DMS 273 (cell line): ENCODE data around the gene LGALS9.
A peak's percentile ranks its signal among the peaks of the same experiment; 100 is the strongest.

Experiments used
- DNase-seq: peaks from one replicate; lab custom pipeline; 2025; ENCODE audit not compliant: unreplicated experiment; lab: John Stamatoyannopoulos, UW

LGALS9 gene

GRCh38 chr17:27602721-27603420 lies 28.1 kb upstream of the LGALS9 start:
- peak; percentile 85 for DNase-seq

- no peak for DNase-seq
Observed at GRCh38 chr17:27603421-27603770, 27.6 kb upstream of the LGALS9 start.

- DNase-seq, result no peak
Observed at GRCh38 chr17:27603880-27604794, 26.9 kb upstream of the LGALS9 start.

DNA sequence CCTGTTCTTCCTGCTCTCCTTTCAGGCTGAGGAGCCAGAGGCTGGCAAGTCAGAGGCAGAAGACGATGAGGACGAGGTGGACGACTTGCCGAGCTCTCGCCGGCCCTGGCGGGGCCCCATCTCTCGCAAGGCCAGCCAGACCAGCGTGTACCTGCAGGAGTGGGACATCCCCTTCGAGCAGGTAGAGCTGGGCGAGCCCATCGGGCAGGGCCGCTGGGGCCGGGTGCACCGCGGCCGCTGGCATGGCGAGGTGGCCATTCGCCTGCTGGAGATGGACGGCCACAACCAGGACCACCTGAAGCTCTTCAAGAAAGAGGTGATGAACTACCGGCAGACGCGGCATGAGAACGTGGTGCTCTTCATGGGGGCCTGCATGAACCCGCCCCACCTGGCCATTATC lies 25.6 kb upstream of the LGALS9 start:
- DNase-seq, result no peak

- no peak for DNase-seq
Observed at GRCh38 chr17:27607521-27608091, 23.4 kb upstream of the LGALS9 start.

DNA sequence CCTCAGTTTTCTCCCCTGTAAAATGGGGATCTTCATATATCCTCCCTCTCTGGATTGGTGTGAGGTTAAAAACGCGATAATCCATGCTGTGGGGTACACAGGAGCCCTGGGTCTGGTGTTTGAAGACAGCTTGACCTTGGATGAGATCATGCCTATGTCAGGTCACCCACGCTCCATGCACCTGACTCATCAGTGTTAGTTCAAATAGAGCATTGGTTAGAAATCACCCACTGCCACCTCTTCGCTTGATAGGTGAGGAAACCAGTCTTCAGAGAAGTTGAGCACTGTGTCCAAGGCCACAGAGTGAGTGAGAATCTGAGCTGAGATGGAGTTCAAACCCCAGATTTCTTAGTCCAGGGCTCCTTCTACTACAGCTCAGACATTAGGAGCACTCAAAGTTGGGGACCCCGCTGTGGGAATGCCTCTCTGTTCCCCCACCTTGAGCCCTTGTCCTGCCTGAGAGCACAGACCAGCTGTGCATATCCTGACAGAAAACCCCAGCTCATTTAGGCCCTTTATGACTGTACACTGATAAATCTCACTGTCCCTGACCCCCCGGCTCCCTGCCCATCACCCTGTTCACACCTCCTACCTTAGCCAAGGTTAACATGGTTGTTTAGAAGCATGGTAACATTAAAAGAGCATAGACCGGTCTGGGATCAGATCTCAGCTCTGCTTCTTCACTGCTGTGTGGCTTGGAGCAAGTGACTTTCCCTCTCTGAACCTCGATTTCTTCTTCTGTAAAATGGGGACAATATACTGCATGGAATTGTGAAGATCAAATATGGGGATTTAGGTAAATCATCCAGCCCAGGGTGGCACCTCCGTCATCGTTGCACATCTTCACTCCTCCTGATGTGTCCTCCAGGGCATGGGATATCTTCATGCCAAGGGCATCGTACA lies 22.4 kb upstream of the LGALS9 start:
- DNase-seq, result no peak

GRCh38 chr17:27609611-27610303 lies 21.2 kb upstream of the LGALS9 start:
- peak; percentile 46 for DNase-seq

GRCh38 chr17:27610304-27610677 lies 20.7 kb upstream of the LGALS9 start:
- DNase-seq, result no peak

DNA sequence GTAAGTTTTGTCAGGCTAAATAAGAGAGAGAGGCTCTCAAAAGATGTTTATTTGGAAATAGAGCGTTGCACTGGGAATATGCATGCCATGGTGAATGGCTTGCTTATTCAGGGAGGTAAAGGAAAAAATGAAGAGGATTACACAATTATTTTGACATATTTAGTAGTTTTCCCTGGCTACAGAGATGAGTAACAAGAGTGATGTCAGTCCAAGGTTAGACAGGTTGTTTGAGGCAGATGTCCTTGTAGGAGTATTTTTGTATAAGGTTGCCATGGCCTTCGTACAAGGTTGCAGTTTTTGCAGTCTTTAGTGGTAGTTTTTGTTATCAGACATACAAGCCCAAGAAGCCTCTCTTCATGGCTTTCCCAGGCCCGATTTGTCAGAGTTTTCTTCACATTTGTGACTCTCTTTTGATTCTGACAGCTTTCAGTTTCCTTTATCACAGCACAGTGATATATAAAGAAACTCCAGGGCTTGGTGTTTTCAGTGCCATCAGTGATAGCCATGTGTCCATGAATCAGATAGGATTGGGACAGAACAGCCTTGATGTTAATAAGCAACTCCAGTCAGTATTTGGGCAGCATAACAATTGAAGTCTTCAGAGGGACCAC lies 18.7 kb upstream of the LGALS9 start:
- no peak for DNase-seq

DNA sequence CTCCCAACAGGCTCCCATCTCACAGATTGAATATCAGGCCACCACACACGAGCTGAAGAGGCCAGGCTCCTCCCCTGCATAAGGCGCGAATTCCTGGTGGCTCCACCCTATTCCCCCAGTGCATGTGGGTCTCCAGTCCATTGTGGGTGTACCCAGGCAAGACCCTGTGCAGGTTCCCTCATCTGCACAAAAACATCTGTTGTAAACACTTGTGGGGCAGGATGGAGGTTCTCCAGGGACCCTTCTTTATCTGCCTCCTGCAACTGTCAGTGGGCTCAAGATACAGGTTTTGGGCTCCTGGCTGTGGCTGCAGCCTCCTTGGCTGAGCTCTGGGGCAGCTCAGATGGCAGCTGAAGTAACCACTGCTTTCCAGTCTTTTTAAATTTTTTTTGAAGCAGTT lies 17.6 kb upstream of the LGALS9 start:
- no peak for DNase-seq

DNA sequence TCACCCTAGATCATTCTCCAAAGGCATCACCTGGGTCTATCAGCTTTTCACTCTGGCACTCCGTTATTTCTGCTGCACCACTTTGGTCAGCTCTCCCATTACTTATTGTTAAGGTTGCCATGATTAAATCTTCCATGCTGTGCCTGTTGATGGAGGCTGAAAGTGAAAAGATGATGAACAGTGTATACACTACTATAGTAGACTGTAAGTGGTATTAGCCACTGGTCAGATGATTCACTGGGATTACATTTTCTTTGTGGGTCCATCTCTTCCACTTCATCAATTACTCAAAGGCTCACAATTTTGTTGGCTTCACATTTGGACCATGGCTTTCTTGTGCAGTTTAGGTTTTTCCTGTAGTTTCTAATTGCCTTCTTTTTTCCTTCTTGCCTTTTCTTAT lies 15.9 kb upstream of the LGALS9 start:
- DNase-seq, result no peak

GRCh38 chr17:27616414-27616813 lies 14.6 kb upstream of the LGALS9 start:
- no peak for DNase-seq

DNA sequence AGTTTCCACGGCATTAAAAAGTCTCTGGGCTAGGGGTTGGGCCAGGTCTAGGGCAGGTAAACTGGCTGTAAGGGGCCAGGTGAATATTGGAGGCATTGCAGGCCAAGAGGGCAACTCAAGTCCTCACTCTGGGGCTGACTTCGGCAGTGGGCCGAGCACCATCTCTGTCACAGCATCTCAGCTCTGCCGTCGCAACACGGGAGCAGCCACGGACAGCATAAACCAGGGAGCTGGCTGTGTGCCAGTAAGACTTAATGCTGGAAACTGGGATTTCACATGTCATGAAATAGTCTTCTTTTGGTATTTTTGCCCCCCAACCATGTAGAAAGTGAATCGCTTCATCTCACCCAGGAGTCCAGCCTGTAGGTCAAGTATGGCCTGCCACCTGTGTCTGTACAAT lies 12.6 kb upstream of the LGALS9 start:
- no peak for DNase-seq

- no peak for DNase-seq
Observed at GRCh38 chr17:27620721-27621120, 10.3 kb upstream of the LGALS9 start.

DNA sequence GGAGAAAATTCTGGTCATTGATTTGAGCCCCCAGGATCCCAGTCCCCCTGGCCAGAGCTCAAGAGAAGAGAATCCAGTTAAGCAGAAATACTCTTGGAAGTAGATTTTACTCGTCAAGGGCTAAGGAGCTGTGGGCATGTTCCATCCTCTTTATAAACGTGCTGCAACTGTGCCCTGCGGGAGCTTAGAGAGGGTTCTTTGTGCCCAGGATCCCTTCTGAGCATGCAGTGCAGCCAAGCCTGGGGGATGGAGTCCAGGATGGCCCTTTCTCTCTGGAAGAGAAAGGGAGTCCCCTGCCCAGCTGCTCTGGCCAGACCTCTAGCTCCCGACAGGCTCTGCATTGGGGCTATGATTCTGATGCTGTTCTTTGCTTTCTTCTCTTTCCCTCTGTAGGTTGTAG lies 9.5 kb upstream of the LGALS9 start:
- DNase-seq, result no peak

DNA sequence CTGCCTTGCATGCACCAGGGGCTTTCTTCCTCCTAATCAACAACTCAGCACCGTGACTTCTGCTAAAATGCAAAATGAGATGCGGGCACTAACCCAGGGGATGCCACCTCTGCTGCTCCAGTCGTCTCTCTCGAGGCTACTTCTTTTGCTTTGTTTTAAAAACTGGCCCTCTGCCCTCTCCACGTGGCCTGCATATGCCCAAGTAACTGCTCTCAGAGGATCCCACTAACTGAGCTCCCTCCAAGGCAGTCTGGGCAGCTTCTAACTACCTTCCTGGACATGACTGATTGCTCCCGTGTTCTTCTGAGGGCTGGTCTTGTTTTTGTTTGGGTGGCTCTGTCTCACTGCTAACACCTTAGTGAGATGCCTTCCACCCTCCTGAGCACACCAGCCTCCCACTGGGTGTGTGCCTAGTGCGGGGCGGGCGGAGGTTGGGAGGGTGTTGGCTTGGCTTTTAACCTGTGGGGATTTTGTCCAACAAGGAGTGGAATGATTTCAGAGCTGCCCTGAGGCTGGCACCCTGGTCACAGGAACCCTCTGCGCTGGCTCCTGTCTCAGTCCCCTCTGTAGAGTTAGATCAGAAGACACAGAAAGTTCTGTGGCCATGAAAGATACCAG lies 8.9 kb upstream of the LGALS9 start:
- DNase-seq, result no peak

GRCh38 chr17:27622986-27623385 lies 8.0 kb upstream of the LGALS9 start:
- no peak for DNase-seq

DNA sequence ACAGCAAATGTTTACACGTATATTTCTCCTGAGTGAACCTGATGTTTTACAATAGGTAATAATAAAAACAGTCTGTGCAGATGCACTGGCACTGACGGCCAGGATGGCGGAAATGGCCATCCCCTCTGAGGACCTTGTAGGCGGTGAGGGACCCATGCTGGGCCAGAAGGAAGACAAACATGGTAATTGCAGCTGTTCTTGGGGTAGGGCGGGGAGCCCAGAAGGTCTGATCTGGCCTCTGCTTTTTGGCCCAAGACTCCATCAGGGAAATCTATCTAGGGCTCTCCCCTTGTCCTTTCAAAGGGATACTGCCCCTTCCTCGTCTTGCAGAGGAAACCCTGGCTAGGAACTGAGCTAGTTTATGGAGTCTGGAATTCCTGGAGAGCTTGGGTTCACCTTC lies 7.4 kb upstream of the LGALS9 start:
- DNase-seq, result no peak

DNA sequence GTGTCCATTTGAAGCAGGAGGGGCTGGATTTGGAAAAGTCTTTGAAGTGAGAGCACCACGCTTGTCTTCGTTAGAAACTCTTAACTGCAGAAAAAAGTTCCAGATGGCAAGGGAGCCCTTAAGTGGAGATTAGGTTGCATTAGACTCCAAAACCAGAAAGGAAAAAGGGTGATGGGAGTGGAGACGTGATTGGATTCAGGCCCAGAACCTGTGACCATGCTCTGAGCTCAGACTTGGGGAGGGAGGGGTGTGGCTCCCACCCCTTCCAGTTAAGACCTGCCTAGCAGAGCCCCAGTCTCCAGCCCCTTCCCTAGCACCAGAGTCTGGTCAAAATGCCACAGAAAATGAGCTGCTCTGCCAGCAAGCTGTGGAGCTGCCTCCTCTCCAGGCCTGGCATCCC lies 6.4 kb upstream of the LGALS9 start:
- DNase-seq, result peak; percentile 74

- DNase-seq, result no peak
Observed at GRCh38 chr17:27625856-27626255, 5.1 kb upstream of the LGALS9 start.
